HepG2 (cell line): ENCODE results near the gene ZFYVE28. TPM values are rescaled to one million over a fixed set of nuclear protein-coding genes. Genes with fewer than 3 reads are reported as not detected.

Source experiments
- HOXA3 ChIP-seq: sonication (generic); formaldehyde crosslinking; IDR thresholded peaks from 2 replicates; pipeline ENCODE4 v1.5.0; 2020; ENCODE audit warnings: missing genetic modification reagents
- NFE2L2 ChIP-seq: fragments of 150-350 bp; IDR thresholded peaks from 2 replicates; pipeline ENCODE4 v1.6.1; 2014; ENCODE audit warnings: low read length
- TEAD3 ChIP-seq: optimal IDR thresholded peaks from 2 replicates; pipeline ENCODE3; 2016; ENCODE audit warnings: borderline replicate concordance
- ZBTB4 ChIP-seq: sonication (generic); formaldehyde crosslinking; IDR thresholded peaks from 2 replicates; pipeline ENCODE4 v1.4.0; 2020; ENCODE audit warnings: missing genetic modification reagents, mild to moderate bottlenecking, borderline replicate concordance
- ZBTB49 ChIP-seq: sonication (generic); formaldehyde crosslinking; IDR thresholded peaks from 2 replicates; pipeline ENCODE4 v1.4.0; 2020; ENCODE audit warnings: missing genetic modification reagents, borderline replicate concordance
- ZGPAT ChIP-seq: IDR thresholded peaks from 2 replicates; pipeline ENCODE4 v1.6.1; 2016; ENCODE audit warnings: mild to moderate bottlenecking
- ZMAT5 ChIP-seq: sonication (generic); formaldehyde crosslinking; IDR thresholded peaks from 2 replicates; pipeline ENCODE4 v1.5.0; 2020; ENCODE audit warnings: mild to moderate bottlenecking, low read depth, missing genetic modification reagents, borderline replicate concordance
- ZNF143 ChIP-seq: sonication (generic); formaldehyde crosslinking; IDR thresholded peaks from 2 replicates; pipeline ENCODE4 v1.4.0; 2020; ENCODE audit warnings: missing genetic modification reagents
- polyA plus RNA-seq, 8 experiments: library from polyadenylated mRNA; depleted of rRNA in 3 of 8; stranded (reverse) in 7 of 8; unstranded in 1 of 8; fragments of >200 nt; fragmentation: Illumina TruSeq in 4 of 8; extraction: Trizol in 4 of 8; gene quantifications; 2 replicates each; pipeline versions ENCODE4 v1.2.1 to v1.2.3, GENCODE V29; 2011 to 2016; ENCODE audit warnings: low read depth in 4 of 8, missing spikeins in 1 of 8, mixed read lengths in 1 of 8; ENCODE audit not compliant: insufficient read depth in 1 of 8
- total RNA-seq, 5 experiments: library from RNA; depleted of rRNA; stranded (reverse); fragments of >200 nt; fragmentation: Illumina TruSeq; extraction: Trizol; gene quantifications; 2 replicates each; pipeline ENCODE4 v1.2.3, GENCODE V29; 2016; ENCODE audit warnings: low read depth in 1 of 5

ZFYVE28 gene
- total and polyA plus RNA-seq, 2 of the 13 experiments (the other 11 are each of a cell fraction or from before 2014, with no cell fraction given): 0.12 to 0.22 TPM

GRCh38 chr4:2276581-2277325 lies 141.7 kb downstream of the ZFYVE28 start (continued):
- TF ChIP-seq ZGPAT: no peak
- no peak for TF ChIP-seq ZMAT5 (CRISPR knock-in tag)
- TF ChIP-seq ZNF143 (CRISPR knock-in tag): no peak
- no peak for TF ChIP-seq TEAD3 (CRISPR knock-in tag)
- TF ChIP-seq ZBTB4 (CRISPR knock-in tag): no peak
- TF ChIP-seq ZBTB49 (CRISPR knock-in tag): no peak
- TF ChIP-seq NFE2L2: no peak
- no peak for TF ChIP-seq HOXA3 (CRISPR knock-in tag)
